HG03354 (cell line): Measurements from ENCODE around the gene KCND2.
"Not testable (repeated sequence)": the region's sequence is repeated elsewhere in the genome, so short reads cannot be mapped to it uniquely, and the experiment has no call there.

Experiments used
- ATAC-seq: cut with Tn5 transposase; IDR thresholded peaks from one replicate; pipeline ENCODE4 v1.9.1; 2021; ENCODE audit warnings: mild to moderate bottlenecking; ENCODE audit not compliant: unreplicated experiment, poor library complexity, severe bottlenecking

The KCND2 gene

DNA sequence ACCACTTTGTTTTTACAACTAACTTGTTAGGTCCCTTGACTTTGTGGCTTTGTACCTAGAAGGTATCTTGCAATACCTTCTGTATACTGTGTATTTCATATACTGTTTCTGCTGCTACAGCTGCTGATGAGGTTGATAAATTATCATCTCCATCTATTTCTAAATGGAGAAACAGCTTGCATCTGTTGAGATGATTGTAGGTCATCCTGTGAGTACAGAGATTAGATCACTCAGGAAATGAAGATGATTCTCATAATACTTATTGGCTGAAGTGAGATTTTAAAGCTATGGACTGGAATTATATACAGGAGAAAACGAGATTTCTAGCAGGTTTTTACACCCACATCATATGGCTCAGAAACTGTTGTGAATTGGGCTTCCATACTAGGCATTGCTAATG, 280.5 kb downstream of the KCND2 start:
- ATAC-seq = peak; percentile 45

DNA sequence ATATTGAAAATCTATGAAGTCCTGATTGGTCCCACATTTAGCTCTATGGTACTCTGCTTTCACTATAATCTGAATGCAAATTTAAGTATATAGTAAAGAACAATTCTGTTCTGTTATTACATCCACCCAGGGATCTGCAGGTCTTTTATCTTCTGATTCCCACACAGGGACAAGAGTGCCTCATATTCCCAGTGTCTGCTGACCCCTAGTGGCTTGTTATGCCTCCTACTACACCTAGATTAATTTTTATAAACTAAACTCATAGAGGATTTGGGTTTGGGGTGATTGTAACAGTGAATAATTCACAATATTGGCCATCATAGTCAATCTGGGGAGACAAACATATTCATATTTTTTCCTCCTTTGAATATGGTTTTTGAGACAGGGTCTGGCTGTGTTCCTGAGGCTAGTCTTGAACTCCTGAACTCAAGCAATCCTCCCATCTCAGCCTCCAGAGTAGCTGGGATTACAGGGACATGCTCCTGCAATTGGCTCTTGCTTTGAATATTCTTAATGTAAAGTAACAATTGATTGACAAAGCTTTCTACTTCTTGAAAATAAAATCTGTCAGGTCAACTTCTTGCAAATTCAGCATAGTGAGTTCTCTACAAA, 282.1 kb downstream of the KCND2 start:
- ATAC-seq = peak; percentile 79

DNA sequence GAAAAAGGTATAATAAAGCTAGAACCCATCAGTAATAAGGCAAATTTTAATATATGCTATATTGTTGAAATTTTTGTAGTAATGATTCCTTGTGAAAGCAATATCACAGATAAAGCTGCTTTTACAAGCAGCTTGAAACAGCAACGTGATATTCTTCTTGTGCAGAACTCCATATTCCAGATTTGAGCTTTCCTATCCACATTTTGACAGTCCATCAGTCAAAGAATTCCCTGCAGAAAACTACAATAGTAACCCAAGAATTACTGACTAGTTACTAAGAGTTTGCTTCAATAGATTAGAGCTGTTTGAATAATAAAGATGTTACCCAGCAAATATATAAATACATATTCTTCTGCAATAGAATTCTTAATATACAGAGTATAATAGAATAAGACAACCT, 291.2 kb downstream of the KCND2 start:
- no peak for ATAC-seq

DNA sequence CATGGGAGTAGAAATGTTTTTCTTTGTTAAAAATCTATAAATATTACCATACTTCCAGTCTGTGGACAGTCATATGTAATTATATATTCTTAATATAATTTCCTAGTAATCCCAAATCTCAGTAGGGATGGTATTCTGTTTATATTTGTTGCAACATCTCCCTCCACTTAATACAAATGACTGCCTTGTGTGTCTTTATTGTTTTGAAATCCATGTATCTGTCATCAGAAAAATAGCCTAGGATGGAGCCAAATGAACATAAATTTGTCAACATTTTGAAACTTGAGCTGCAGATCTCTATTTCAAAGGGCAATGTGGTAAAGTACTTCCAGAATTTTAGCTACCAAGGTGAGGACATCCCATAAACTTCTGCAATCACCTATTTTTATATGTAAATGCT, 294.2 kb downstream of the KCND2 start:
- no peak for ATAC-seq

DNA sequence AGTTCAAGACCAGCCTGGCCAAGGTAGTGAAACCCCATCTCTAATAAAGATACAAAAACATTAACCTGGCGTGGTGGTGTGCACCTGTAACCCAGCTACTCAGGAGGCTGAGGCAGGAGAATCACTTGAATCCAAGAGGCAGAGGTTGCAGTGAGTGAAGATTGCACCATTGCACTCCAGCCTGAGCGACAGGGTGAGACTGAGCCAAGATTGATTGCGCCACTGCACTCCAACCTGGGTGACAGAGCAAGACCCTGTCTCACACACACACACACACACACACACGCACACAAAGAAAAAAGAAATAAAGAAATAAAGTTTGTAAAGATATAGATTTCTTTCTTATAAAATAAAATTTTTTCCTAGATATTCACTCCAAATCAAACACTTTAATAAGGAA, 305.7 kb downstream of the KCND2 start:
- ATAC-seq = not testable (repeated sequence)

DNA sequence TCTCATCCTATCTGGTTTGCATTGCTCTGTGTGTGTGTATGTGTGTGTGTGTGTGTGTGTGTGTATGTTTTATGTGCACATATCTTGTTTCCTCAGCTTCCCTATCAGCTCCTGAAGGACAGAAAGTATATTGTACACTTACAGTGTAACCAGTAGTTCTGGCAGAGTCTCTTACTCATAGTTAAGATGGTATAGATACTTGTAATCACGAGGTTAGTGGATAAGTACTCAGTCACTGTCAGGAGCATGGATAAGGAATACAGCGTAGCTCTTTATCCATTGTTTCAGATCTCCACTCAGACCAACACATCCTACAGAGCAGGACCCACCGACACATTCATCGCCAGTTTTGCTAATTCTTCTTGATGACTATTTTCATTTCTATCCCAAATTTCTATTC, 309.9 kb downstream of the KCND2 start:
- ATAC-seq = no peak

DNA sequence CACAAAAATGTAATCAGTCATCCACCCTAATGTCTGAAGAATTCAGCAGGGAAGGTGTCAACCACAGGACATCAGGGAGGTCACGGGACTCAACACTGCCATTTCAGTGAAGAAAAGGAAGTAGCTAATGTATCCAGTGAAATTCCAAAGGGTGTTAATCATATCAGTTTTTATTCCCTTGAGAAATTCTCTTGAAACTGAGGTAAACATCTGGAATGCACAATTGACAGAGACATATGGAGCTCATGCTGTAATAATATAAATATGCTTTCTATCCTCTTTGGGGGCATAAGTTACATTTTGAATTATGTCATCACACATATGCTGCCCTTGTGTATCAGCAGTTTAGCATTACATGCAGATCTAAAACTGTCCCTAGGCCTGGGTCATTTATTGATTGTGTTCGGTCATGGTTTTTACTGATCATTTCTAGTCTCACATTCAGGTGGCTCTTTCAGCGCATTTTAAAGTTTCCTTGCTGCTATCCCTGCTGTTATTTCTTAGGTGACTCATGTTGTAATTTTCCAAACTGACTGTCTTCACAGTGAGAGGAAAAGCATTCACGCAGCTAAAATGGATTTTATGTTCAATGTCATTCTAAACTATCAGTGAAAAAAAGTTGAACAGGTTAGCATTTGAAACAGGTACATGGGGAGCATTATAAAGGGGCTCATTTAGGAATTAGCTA, 311.1 kb downstream of the KCND2 start:
- ATAC-seq = no peak

DNA sequence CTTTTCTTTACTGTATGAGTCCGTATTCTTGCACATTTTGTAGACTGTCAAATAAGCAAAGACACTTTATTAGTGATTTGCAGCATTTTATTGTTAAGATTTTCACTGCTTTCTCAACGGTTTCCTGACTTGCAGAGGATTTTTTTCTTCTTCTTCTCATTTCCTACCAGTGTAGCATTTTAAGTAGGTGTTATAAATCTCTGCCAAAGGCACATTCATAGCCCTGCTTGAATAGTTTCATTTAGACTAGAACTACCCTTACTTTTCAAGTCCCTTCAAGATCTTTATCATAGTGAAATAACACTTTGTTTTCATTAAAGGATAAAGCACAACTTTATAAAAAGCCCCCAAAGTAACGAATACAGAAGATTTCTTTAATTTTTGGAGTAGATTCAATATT, 313.6 kb downstream of the KCND2 start:
- ATAC-seq = no peak

DNA sequence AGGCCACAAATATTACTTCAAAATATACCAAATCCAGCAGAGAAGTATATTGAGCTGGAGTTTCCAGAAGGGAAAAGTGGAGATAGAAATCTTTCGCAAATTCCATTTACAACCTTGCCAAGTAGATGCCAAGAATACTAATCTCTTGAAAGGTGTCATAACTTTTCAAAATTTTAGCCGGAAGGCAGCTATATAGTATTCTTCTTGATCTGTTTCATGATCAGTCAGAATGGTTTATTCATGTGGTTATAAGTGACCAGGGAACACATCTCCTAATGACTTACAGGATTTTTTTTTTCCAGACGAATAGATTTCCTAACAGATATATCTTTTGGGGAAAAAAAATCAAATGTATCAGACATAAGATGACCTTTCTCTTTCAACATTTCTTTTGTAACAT, 314.3 kb downstream of the KCND2 start:
- no peak for ATAC-seq

DNA sequence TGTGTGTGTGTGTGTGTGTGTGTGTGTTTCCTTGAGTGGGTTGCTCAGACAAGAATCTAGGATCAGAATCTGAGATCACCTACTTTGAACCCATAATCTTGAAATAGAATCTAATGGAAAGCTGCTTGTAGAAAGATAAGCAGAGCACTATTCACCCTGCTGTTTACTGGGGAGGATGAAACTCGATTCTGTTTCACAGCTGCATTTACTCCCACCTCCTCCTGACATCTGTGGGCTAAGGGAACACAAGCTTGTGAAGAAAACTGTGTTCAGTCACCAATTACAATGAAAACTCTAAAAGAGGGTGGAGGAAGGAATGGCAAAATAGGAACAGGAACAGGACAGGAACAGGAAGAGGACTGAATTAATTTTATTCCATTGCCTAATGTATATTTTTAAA, 315.4 kb downstream of the KCND2 start:
- no peak for ATAC-seq

DNA sequence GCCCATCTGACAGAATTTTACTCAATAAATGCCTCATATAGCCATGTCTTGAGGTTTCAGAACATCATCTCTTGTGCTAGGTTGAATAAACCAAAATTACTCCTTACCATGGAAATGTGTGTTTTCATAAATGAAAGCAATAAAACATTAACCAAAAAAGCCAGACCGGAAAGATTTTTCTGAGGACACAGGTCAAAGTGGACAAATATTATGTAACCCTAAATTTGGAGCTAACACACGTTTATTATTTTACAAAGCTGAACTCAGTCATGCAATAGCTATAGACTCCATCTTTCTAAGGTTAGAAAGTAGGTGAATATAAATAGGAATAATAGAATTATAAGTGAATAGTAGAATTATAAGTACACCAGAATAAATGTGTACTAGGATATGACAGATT, 315.9 kb downstream of the KCND2 start:
- no peak for ATAC-seq

DNA sequence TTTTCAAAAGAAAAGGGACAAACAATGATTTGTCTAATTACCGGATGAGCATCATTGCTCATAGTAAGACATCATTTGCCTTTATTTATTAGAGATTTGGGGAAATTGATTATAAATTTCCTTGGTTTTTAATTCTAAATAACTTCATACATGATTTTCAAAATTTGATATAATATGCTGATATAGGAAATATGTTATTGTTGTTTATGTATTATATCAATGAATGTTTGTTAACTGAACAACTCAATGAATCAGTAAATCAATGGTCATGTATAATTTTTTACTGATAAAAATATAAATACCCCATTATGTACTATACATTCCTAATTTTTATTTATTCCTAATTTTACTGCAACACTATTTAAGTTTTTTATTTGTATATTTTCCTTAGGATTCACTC, 327.6 kb downstream of the KCND2 start:
- ATAC-seq = no peak

DNA sequence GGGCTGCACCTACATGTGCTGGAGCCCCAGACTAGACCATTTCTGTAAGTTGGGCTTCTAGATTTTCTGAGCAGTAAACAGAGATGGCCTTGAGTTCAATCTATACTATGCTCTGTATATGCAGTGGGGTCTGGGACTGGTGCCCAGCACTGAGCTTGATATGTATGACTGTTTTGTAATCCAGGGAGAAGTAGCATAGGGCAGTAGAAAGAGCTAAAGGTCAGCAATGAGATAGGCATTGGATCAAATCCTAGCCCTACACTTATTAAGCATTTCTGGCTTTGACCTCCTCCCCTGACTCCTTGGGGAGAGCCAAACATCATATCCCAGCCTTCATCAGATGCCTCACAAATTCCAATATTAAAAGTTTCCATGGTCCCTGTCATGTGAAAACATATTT, 330.4 kb downstream of the KCND2 start:
- no peak for ATAC-seq

DNA sequence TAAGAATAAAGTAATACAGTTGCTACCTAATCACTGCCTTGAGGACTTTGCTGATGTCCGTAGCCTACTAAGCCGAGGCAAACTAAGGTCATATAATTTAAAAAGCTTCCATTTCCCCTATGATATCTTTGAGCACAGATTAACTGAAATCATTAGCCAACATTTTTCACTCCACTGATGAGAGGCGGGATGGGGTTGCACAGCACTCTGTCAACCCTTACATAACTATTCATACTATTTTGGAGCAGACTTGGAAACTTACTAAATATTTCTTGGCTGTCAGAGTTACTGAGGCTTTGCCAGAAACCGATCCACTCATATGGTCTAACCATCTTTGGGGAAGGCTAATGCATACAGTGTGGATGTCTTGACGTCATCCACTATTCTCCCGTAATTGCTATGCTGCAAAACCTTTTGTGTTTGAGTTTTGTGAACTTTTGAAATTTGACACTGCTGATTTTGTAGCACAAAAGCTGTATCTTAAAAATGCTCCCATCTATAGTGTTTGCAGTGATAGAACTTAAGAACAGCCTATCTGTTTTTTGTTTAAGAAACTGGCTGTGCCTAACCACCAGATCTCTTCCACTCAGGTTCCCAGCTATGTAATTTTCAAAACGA, 336.3 kb downstream of the KCND2 start:
- no peak for ATAC-seq

DNA sequence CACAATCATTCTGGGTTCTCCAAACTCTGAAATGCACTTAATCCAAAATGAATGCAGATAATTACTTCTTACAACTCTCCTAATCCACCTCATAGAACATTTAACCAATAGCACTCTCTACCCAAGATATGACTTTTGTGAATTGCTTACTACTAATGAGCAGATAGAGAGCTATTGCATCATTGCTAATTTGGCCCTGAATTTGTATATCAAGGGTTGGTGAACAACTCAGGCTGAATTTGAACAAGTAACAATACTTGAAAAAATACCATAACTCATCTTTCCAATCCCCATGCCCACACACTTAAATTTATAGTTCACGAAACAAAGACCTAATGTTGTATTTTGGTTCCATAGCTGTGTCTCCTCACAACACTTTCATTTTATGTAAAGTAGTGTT, 339.0 kb downstream of the KCND2 start:
- ATAC-seq = no peak

DNA sequence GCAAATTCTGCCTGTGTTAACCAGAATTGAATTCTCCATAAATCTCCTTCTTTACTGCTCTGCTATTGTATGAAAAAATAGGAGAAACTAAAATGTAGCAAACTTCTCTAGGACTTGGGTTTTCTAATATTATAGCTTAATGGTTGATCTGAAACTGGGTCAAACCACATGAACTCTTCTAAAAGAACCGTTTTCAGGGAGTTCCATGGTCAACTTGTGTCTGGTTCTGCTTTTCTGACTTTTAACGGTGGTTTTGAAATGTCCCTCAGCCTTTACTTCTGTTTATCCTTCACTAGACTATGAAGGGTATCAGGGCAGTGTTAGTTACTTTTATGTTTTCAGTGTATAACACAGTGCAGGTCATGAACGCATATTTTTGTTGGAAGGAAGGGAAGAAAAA, 342.7 kb downstream of the KCND2 start:
- ATAC-seq = peak; percentile 42

DNA sequence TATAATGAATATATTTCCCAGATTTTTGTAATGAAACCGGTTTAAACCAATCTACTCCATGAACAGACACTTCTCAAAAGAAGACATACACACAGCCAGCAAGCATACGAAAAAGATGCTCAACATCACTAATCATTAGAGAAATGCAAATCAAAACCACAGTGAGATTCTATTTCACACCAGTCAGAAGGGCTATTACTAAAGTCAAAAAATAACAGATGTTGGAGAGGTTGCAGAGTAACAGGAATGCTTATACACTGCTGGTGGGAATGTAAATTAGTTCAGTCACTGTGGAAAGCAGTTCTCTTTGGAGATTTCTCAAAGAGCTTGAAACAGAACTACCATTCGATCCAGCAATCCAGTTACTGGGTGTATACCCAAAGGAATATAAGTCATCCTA, 344.3 kb downstream of the KCND2 start:
- no peak for ATAC-seq

DNA sequence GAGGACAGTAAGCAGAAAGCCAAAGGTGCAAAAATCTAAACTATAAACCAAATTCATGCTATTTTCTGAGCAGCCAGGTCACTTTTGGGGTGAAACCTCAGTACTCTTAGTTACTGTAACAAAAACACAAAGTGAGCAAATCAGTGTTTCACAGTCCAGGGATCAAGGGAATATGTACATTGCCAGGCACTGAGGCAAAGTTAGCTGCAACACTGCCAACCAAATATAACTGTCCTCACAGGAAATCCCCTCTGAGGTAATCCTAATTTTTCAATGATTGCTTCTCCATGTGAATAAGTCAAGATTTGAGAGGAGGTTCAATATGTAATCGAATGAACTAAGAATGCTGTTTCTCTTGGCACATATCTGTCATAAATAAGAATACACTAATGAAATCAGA, 355.3 kb downstream of the KCND2 start:
- ATAC-seq = no peak

DNA sequence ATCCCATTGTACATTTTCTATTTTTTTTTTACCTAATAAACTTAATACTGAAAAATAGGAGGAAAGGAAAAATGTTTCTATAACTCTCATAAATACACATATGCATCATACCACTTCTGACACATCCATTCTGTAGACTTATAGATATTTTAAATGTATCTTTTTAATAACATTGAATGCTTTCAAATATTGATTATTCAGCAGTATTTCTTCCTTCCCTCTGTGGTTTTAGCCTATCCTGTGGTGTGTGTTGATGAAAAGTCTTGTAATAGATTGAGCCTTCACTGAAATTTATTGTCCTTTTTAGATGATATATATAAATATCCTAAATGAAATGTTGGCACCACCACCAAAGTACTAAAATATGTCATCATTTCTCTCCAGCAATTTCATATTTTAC, 366.9 kb downstream of the KCND2 start:
- ATAC-seq = no peak

DNA sequence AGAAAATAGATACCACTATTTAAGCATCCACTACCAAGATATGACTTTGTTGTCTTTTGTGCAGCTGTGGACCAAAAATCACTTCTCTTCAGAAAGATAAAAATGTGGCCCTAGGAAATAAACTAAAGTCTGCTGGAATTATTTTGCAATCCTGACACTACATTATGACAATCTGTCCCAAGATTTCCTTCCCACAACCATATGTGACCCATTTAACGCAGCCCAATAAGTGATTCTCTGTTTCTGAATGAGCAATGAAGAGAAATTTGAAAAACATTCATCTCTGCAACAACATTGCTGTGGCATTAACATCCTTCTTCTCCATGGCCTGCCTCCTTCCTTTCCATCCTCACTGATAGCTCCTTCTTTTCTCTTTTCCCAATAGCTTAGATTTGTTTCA, 373.0 kb downstream of the KCND2 start:
- ATAC-seq = no peak

DNA sequence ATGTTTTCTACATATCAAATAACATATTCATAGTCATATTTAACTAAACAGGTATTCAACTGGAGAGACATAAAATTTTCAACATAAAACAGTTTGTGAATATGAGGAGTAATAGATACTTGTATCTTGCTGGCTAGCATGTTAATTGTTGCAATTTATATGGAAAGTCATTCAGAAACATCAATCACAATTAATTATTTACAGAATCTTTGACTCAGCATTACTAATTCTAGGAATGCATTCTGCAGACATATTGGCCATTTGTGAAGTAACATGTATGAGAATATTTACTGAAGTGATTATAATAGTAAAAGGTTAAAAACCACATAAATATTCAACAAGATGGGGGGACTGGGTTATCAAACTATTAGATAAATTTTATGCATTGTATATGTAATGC, 381.3 kb downstream of the KCND2 start:
- no peak for ATAC-seq
